GM18499 (cell line): Measurements from ENCODE around the gene RND1.

Experiments
- ATAC-seq: cut with Tn5 transposase; IDR thresholded peaks from one replicate; pipeline ENCODE4 v1.9.1; 2021; ENCODE audit warnings: moderate number of reproducible peaks; ENCODE audit not compliant: insufficient read depth, unreplicated experiment

RND1 gene

GRCh38 chr12:48828841-48829575 is 36.7 kb downstream of the RND1 start:
- ATAC-seq, result no peak

DNA sequence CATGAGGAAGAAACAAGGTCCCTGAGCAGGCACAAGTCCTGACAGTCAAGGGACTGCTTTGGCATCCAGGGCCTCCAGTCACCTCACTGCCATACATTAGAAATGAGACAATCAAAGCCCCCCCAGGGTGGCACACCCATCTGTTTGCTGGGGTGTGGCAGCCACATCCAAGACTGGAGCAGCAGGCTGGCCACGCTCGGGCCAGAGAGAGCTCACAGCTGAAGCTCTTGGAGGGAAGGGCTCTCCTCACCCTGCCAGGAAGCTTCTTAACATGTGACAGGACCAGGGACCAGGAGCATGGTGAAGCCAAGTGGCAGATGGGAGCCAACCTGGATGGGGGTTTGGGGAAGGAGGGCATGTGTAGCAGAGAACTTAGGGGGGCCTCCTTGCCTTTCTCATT is 37.4 kb downstream of the RND1 start:
- no peak for ATAC-seq

- no peak for ATAC-seq
These were observed 38.1 kb downstream of the RND1 start for GRCh38 chr12:48827513-48828096.

DNA sequence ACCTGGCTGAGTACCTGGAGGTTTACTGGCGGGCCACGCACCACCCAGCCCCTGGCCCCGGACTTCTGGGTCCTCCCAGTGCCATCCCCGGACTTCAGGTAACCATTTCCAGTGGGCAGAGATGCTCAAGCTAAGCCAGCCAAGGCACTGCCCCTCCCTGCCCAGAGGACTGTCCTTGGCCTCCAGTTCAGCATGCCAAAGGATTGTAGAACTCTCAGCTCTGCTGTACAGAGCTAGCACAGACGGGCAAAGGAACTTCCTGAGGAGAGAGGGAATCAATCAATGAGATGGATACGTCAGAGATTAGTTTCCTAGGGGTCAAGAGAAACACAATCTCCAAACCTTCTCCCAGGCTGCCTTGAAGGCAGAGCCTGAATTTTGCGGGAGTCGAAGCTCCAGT is 38.6 kb downstream of the RND1 start:
- ATAC-seq, result no peak

- ATAC-seq, result no peak
These were observed 39.3 kb downstream of the RND1 start for GRCh38 chr12:48826209-48826855.

GRCh38 chr12:48824905-48825304 is 40.8 kb downstream of the RND1 start:
- ATAC-seq, result no peak

DNA sequence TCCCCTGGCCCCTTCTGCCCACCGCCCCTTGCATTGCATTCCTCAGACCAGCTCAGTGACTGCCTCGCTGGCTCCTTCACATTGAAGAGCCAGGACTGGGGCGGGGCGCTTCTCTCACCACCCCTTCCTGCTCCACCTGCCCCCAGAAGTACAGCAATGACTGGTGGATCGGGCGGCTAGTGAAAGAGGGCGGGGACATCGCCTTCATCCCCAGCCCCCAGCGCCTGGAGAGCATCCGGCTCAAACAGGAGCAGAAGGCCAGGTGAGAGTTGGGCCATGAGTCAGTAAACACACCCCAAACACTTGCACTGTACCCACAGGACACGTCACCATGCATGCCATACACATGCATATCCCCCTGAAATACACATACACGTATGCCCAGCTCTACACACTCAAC is 41.6 kb downstream of the RND1 start:
- ATAC-seq, result no peak

GRCh38 chr12:48823281-48823680 is 42.4 kb downstream of the RND1 start:
- ATAC-seq, result no peak

DNA sequence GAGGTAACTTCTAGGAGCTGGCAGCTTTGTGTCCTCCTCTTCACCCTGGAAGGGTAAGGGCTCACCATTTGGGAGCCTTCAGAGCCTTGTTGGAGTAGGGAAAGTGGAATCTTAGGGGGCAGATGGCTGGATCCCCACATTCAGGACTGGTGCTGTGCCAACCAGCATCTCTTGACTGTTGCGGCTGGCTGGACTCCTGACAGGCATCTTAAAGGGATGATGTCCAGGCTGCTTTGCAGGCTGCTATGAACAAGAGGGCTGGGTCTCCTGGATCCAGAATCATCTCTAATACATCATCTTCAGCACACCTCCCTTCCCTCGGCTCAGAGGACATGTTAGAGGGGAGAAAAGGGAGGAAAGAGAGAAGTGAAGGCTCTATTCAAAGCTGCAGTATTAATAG is 43.0 kb downstream of the RND1 start:
- no peak for ATAC-seq

GRCh38 chr12:48822139-48822538 is 43.5 kb downstream of the RND1 start:
- no peak for ATAC-seq

GRCh38 chr12:48819986-48820725 is 45.5 kb downstream of the RND1 start:
- no peak for ATAC-seq

DNA sequence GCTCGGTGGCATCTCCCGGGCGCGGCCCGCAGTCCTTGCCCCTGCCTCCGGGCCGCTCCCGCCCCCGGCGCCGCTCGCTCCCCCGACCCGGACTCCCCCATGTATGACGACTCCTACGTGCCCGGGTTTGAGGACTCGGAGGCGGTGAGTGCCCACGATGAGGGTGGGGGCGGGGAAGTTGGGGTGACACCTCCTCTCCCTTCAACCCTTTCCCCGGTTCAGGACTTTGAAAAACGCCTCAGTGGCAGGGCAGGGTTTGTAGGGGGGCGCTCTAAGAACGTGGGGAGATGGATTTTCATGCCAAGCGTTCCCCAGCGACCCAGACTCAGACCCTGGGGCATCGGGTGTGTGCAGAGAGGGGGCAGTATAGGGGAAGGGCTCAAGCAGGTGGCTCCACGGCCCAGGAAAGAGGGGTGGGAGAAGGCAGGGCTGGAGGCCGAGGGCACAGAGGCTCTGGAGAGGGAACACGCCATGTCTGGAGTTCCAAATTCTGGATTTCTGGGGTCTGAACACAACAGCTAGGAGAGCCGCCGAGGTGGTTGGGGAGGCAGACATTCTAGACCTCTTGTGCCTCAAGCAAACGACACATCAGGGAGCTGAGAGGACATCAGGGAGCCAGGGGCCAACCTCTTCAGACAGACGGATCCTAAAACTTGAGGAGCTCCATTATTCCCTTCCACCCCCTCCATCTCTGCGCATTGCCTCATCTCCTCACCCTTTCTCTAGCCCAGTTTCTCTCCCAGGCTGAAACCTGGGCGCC is 46.7 kb downstream of the RND1 start:
- no peak for ATAC-seq

- ATAC-seq, result no peak
These were observed 47.5 kb downstream of the RND1 start, which contains the start of gene CACNB3 for GRCh38 chr12:48817873-48818830. TSS of gene CACNB3 (plus strand) at chr12:48818496. CDS start at chr12:48818930, 434 bp downstream.

GRCh38 chr12:48816143-48816854 is 49.4 kb downstream of the RND1 start:
- no peak for ATAC-seq

GRCh38 chr12:48815126-48816110 is 50.3 kb downstream of the RND1 start:
- ATAC-seq, result no peak

- ATAC-seq, result no peak
These were observed 51.2 kb downstream of the RND1 start for GRCh38 chr12:48814262-48815125.
